Mesothelial cell of epicardium (in vitro differentiated cells): ENCODE data around the gene ABL1. TPM values are rescaled to one million over a fixed set of nuclear protein-coding genes. Genes with fewer than 3 reads are reported as not detected.
"Not testable (repeated sequence)": the region's sequence is repeated elsewhere in the genome, so short reads cannot be mapped to it uniquely, and the experiment has no call there.

Experiments used
- DNase-seq, 2 experiments: peaks; one replicate each; pipeline ENCODE4 v3.0.0; 2021; ENCODE audit warnings: low spot score in 2 of 2; ENCODE audit not compliant: unreplicated experiment in 2 of 2
- H3K27ac Mint-ChIP-seq: 2 replicates; pipeline ENCODE4 v1.8.0; 2021; ENCODE audit warnings: mixed read lengths
- H3K27me3 Mint-ChIP-seq: 2 replicates; pipeline ENCODE4 v1.8.0; 2021; ENCODE audit warnings: low read depth, mixed read lengths
- H3K36me3 Mint-ChIP-seq: 2 replicates; pipeline ENCODE4 v1.8.0; 2021; ENCODE audit warnings: mixed read lengths
- H3K4me1 Mint-ChIP-seq: 2 replicates; pipeline ENCODE4 v1.8.0; 2021; ENCODE audit warnings: mixed read lengths
- H3K4me3 Mint-ChIP-seq: 2 replicates; pipeline ENCODE4 v1.8.0; 2021; ENCODE audit warnings: mild to moderate bottlenecking, moderate library complexity, mixed read lengths
- H3K9me3 Mint-ChIP-seq: 2 replicates; pipeline ENCODE4 v1.8.0; 2021; ENCODE audit warnings: mixed read lengths
- total RNA-seq: library from RNA; stranded (reverse); gene quantifications from 3 replicates; pipeline ENCODE4 v1.2.1, GENCODE V29; 2021
- TF ChIP-seq, protein P1 (sequence below): fragments of 200-600 bp; sonication (generic); IDR thresholded peaks from one replicate; pipeline ENCODE4 v1.5.0; 2021; ENCODE audit warnings: antibody characterized with exemption; ENCODE audit not compliant: unreplicated experiment

Gene ABL1
- total RNA-seq, 1 donor from 2014 or later: 117 TPM

DNA sequence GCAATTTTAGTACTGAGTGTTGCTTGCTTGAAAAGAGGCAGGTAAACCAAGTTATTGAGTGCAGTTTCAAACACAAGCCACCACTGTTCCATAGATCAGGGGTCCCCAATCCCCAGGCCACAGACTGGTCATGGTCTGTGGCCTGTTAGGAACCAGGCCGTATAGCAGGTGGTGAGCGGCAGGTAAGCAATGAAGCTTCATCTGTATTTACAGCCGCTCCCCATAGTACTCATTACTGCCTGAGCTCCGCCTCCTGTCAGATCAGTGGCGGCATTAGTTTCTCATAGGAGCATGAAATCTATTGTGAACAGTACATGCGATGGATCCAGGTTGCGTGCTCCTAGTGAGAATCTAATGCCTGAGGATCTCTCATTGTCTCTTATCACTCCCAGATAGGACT, 41.5 kb upstream of the ABL1 start:
- Mint-ChIP-seq H3K27me3 (no peaks in the 10 kb centered on the region), H3K4me1 (peaks cover 9% of the 10 kb centered on the region), H3K9me3 (peaks cover 26% of the 10 kb centered on the region), H3K27ac (no peak overlapping the region), H3K36me3 (peaks cover 10% of the 10 kb centered on the region), H3K4me3 (no peak overlapping the region)
- TF ChIP-seq, protein P1, sequence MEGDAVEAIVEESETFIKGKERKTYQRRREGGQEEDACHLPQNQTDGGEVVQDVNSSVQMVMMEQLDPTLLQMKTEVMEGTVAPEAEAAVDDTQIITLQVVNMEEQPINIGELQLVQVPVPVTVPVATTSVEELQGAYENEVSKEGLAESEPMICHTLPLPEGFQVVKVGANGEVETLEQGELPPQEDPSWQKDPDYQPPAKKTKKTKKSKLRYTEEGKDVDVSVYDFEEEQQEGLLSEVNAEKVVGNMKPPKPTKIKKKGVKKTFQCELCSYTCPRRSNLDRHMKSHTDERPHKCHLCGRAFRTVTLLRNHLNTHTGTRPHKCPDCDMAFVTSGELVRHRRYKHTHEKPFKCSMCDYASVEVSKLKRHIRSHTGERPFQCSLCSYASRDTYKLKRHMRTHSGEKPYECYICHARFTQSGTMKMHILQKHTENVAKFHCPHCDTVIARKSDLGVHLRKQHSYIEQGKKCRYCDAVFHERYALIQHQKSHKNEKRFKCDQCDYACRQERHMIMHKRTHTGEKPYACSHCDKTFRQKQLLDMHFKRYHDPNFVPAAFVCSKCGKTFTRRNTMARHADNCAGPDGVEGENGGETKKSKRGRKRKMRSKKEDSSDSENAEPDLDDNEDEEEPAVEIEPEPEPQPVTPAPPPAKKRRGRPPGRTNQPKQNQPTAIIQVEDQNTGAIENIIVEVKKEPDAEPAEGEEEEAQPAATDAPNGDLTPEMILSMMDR: no peak
- DNase-seq: no peak

- H3K4me3 Mint-ChIP-seq, DNase-seq, H3K27ac Mint-ChIP-seq, H3K27me3 Mint-ChIP-seq, H3K36me3 Mint-ChIP-seq, H3K4me1 Mint-ChIP-seq: not testable (repeated sequence)
- H3K9me3 Mint-ChIP-seq: peaks cover 22% of the 10 kb centered on the region
These were observed 41.0 kb upstream of the ABL1 start for GRCh38 chr9:130794021-130794420.

DNA sequence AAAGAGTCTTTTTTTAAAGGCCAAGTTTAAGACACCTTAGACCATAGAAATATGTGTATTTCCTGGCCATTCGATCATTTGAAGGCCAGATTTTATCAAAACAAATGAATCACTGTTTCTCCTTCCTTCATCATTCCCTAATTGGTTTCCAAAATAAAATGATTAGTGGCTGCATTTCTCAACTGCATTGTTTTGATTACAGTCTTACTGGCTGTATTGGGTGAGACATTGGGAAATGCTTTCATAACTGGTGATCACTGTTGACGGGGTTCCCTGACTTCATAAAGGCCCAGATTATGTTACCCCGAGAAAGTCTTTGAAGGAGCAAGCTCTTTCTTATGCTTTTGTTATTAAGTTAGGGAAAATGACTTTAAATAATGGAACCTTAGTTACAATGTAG, 40.6 kb upstream of the ABL1 start:
- not testable (repeated sequence) for H3K4me3 Mint-ChIP-seq, H3K27me3 Mint-ChIP-seq, H3K4me1 Mint-ChIP-seq

DNA sequence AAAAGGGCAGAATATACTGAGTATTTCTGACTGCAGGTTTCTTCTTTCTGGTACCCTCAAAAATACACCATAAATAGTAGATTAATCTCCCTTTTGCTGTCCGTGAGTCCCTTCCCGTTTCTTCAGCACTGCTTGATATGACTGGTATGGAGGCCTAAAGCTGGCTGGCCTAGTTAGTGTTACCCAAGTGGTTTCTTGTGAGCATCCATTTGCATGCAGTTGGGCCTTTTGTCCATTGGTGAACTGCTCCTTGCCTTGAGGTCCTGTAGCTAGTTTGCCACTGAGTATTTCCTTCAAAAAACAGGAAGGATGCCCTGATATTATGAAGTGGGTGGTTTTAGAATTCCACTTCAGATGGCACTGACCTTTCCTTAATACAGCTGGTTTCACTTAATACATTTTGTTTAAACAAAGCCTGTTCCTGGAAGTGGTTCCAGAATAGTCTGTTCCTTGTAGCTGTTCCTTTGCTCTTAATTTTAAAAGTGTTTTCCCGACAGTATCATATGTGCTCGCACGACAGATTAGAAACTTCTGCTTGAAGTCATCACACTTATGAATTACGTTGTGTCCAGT, 40.0 kb upstream of the ABL1 start:
- Mint-ChIP-seq H3K4me3 (no peak overlapping the region), H3K27ac (no peak overlapping the region), H3K4me1 (peaks cover 9% of the 10 kb centered on the region), H3K36me3 (no peaks in the 10 kb centered on the region), H3K27me3 (no peaks in the 10 kb centered on the region), H3K9me3 (peaks cover 12% of the 10 kb centered on the region)
- no peak for DNase-seq
- TF ChIP-seq, protein P1: no peak

More for the DNA sequence above, 40.6 kb upstream of the ABL1 start:
- H3K9me3 Mint-ChIP-seq: peaks cover 18% of the 10 kb centered on the region
- not testable (repeated sequence) for H3K27ac Mint-ChIP-seq, H3K36me3 Mint-ChIP-seq, DNase-seq

GRCh38 chr9:130803116-130803515, 31.9 kb upstream of the ABL1 start:
- not testable (repeated sequence) for H3K27me3 Mint-ChIP-seq, H3K36me3 Mint-ChIP-seq, DNase-seq, H3K4me3 Mint-ChIP-seq, H3K9me3 Mint-ChIP-seq, H3K27ac Mint-ChIP-seq
- H3K4me1 Mint-ChIP-seq: peaks cover 12% of the 10 kb centered on the region

DNA sequence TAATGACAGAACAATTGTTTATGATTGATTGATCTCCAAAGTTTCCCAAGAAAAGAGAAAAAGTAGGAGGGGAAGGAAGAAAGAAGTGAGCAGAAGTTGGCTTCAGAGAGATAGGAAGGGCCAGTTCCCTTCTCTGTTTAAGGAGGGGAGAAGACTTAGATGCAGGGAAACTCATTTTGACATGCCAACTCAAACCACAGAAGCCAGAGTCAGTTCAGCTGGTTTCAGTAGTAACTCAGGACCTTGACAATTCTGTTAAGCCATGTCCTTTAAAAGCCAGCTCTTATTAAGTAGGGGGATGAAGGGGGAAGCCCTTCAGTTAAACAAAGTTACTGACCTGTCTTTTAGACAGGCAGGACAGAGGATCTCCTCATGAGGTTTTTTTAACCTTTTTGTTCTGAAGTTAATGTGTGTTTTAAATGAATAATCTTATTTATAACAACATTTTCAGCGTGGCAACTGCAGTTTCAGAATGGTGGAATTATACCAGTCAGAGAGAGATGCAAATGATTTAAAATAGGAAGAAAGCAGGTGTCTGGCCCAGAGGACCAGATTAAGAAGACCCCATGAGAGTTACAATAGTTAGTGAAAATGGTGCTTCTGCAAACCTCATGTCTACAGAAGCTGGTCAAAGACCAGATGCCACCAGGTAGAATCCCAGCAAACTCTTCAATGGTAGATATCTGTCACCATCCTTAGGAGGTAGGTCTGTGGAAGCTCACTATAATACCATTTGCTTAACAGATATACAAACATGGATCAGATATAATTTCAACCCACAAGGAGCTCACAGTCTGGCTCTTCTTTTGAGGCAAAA, 29.3 kb upstream of the ABL1 start:
- Mint-ChIP-seq H3K27me3 (no peaks in the 10 kb centered on the region), H3K27ac (peak overlapping the region; percentile 52), H3K36me3 (peaks cover 8% of the 10 kb centered on the region), H3K9me3 (peaks cover 15% of the 10 kb centered on the region), H3K4me3 (no peak overlapping the region), H3K4me1 (peaks cover 12% of the 10 kb centered on the region)
- TF ChIP-seq, protein P1: no peak
- DNase-seq: no peak

- H3K36me3 Mint-ChIP-seq: peaks cover 12% of the 10 kb centered on the region
- TF ChIP-seq, protein P1: no peak
- H3K27me3 Mint-ChIP-seq: no peaks in the 10 kb centered on the region
- DNase-seq: no peak
- peaks cover 12% of the 10 kb centered on the region for H3K4me1 Mint-ChIP-seq
- no peak overlapping the region for H3K27ac Mint-ChIP-seq
- H3K4me3 Mint-ChIP-seq: no peak overlapping the region
- peaks cover 21% of the 10 kb centered on the region for H3K9me3 Mint-ChIP-seq
These were observed 28.7 kb upstream of the ABL1 start for GRCh38 chr9:130806327-130806716.
